NCI-H1105 (cell line): Measurements from ENCODE around the gene GNGT1.
"Not testable (repeated sequence)": the region's sequence is repeated elsewhere in the genome, so short reads cannot be mapped to it uniquely, and the experiment has no call there.

ENCODE experiments used
- DNase-seq: peaks from one replicate; lab custom pipeline; 2025; lab: John Stamatoyannopoulos, UW

Gene GNGT1

DNA sequence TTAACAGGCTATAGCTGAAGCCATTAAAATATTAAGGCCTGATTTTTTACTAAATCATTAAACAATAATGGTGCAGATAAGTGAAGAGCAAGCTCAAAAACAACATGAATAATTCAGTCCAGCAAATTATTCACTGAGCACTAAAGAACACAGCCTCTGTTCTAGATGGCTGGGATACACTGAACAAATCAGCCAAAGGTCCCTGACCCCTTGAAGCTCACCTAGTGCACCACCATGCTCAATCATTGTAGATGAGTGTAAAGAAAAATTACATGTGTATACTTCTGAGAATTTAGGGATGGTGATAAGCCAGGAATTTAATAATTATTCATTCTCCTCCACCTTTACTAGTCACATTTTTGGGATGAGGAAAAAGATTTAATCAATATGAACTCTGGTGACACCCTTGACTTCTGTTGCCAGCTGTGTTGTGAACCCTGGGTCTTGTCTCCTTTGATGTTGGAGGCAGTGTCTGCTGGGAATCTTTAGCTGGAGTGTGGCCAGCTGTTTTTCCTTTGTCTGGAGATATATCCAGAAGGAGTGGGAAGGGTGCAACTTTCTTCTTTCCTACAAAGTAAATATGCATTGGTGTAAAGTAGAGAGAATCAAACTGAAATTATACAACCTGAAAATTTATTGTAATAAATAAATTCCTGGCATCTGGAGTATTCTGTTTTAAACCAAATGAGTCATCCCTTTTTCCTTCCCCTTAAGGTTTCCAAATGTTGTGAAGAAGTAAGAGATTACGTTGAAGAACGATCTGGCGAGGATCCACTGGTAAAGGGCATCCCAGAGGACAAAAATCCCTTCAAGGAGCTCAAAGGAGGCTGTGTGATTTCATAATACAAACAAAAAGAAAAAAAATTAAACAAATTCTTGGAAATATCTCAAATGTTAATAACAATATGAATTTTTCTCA, 4.0 kb downstream of the GNGT1 start:
- no peak for DNase-seq

DNA sequence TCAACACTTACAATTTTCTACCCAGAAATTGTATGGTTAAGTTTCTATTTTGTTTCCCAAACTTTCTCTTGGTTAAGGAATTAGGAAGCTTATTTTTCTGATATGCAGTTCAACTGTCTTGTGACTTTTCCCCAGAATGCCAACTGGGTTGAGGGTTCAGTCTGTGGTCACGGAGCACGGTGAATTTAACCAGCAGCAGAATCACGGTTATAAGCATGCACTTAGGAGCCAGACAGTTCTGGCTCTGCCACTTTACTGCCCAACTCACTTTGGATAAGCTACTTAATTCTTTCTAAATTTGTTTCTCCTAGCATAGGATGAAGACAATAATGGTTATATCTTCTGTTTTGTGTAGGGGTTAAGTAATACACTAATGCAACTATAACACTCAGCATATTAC, 4.9 kb downstream of the GNGT1 start:
- not testable (repeated sequence) for DNase-seq

GRCh38 chr7:93911661-93912060, 5.3 kb downstream of the GNGT1 start:
- not testable (repeated sequence) for DNase-seq

GRCh38 chr7:93913197-93913596, 6.8 kb downstream of the GNGT1 start:
- DNase-seq = no peak

GRCh38 chr7:93914581-93915066, 8.3 kb downstream of the GNGT1 start:
- no peak for DNase-seq

GRCh38 chr7:93915206-93915842, 9.0 kb downstream of the GNGT1 start:
- not testable (repeated sequence) for DNase-seq

GRCh38 chr7:93915888-93916287, 9.5 kb downstream of the GNGT1 start:
- DNase-seq = not testable (repeated sequence)

DNA sequence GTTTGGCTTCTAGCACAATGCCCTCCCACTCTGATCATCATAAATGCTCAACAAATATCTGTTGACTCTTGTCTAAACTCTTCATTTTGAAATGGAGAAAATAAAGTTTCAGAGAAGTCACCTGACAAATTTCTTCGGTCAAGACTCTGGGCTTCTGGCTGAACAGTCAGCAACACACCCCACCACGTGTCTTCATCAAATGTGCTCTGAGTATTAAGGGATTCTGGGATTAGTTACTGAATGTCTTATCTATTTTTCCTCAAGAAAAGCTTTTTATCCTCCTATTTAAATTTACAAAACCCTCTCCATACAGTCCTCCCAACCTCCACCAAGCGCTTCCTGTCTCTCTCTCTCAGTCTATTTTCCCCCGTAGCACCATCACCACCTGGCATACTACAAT, 9.9 kb downstream of the GNGT1 start:
- not testable (repeated sequence) for DNase-seq

GRCh38 chr7:93920496-93921182, 14.3 kb downstream of the GNGT1 start:
- DNase-seq = no peak

GRCh38 chr7:93921186-93921585, 14.8 kb downstream of the GNGT1 start:
- DNase-seq = no peak

DNA sequence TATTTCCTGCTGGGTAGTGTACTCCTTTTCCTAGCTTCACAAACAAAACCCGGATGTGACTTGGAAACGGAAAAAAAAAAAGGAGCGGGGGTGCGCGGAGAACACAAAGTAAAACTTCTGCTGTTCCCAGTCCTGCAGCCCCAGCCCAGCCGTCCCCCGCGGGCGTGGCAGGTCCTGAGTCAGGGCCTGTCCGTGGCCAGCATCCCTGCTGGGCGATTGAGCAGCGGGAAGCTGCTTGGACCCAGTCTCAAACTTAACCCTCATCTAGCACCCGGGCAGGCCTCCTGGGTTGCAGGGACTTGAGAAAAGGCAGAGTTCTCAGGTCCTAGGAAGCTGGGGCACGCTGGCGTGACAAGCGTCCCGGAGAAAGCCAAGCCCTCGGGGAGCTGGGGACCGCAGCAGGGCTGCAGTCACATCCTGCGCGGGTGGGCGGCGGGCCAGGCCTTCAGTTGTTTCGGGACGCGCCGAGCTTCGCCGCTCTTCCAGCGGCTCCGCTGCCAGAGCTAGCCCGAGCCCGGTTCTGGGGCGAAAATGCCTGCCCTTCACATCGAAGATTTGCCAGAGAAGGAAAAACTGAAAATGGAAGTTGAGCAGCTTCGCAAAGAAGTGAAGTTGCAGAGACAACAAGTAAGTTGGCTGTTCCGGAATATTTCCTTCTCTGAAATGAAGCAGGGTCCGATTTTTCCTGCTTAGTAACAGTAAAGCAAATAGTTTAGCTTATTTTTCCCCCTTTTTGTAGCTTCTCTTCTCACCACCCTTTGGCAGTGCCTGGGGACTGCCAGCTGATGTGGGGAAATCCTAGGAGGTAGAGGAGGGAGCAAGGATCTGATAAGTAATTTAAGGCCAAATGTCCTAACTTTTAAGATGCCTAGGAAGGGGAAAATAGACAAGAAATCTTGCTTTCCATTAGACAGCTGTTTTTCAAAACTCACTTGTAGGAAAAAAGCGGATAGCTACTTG, 15.5 kb downstream of the GNGT1 start, which contains the start of gene GNG11:
Gene GNG11, plus strand, starts transcription at position 129 of the 960 bp plus-strand sequence. Its CDS starts 403 bp downstream, at position 532.
- peak; percentile 17 for DNase-seq

DNA sequence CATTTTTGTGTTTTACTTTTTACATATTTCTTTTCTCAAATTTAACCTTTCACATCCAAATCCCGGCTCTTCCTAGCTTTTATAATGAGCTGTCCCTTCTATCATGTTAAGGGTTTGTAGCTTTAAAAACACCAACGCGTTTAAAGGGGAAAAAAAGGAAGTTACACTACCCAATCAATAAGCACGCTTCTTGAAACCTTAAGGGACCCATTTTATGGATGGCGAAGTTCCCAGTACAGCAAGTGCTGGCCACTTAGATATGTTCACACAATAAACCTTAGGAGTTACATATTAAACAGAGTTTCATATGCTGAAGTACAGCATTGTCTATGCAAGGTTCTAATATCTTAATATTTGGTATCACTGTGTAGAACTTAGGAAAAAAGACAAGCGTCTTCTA, 16.9 kb downstream of the GNGT1 start:
- no peak for DNase-seq

GRCh38 chr7:93923942-93924341, 17.6 kb downstream of the GNGT1 start:
- DNase-seq = no peak

- DNase-seq = no peak
Observed at GRCh38 chr7:93926800-93927199, 20.4 kb downstream of the GNGT1 start.

DNA sequence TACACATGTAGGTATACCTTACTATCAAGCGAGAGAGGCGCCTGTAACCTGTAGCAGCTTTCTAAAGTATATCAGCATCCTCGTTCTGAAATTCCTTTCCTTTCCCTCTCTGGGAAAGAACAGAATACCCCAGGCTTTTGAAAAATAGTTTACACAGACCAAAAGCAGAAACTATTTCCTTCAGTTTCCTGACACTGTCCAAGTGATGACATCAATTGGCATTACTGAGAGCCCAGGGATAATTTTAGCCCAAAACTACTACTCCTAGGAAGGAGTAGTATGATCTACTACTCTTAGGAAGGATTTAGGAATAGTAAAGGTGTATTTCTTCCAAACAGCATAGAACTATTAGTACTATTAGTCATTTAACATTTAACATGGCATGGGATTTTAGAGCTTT, 21.2 kb downstream of the GNGT1 start:
- no peak for DNase-seq

DNA sequence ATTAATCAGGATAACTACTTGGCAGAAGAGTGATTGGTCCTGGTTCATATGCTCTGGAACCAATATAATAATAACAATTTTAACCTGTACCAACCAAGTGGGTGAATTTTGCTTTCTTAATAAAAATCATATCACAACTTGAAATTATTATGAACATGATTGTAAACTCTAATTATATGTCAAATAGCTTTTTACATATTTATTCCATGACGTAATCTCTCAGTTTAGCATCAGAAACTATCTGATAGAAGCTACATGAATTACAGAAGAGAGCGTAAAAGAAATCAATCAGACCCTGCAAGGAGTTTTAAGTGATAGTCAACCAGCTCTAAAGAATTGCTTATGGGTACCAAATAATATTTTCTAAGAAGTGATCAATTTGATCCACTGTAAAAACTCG, 25.3 kb downstream of the GNGT1 start:
- DNase-seq = no peak

- DNase-seq = no peak
Observed at GRCh38 chr7:93933156-93933555, 26.8 kb downstream of the GNGT1 start.

GRCh38 chr7:93935102-93935501, 28.7 kb downstream of the GNGT1 start:
- no peak for DNase-seq

- no peak for DNase-seq
Observed at GRCh38 chr7:93937818-93938217, 31.5 kb downstream of the GNGT1 start.

GRCh38 chr7:93938293-93938692, 31.9 kb downstream of the GNGT1 start:
- no peak for DNase-seq

- DNase-seq = no peak
Observed at GRCh38 chr7:93941945-93942344, 35.6 kb downstream of the GNGT1 start.
